COLO668 (cell line): ENCODE data around the gene TLN1.
A peak's percentile ranks its signal among the peaks of the same experiment; 100 is the strongest.

Experiments
- DNase-seq: peaks from one replicate; lab custom pipeline; 2025; ENCODE audit not compliant: unreplicated experiment; lab: John Stamatoyannopoulos, UW

Gene TLN1

GRCh38 chr9:35688558-35689541, 43.1 kb downstream of the TLN1 start:
- DNase-seq = no peak

GRCh38 chr9:35687972-35688557, 43.9 kb downstream of the TLN1 start:
- no peak for DNase-seq

- no peak for DNase-seq
Measured at GRCh38 chr9:35687306-35687705, 44.7 kb downstream of the TLN1 start.

GRCh38 chr9:35686222-35687203, 45.5 kb downstream of the TLN1 start:
- no peak for DNase-seq

GRCh38 chr9:35685506-35685905, 46.5 kb downstream of the TLN1 start:
- no peak for DNase-seq

GRCh38 chr9:35684921-35685320, 47.1 kb downstream of the TLN1 start:
- no peak for DNase-seq

- no peak for DNase-seq
Measured at GRCh38 chr9:35683323-35683722, 48.7 kb downstream of the TLN1 start.

GRCh38 chr9:35682520-35683315, 49.3 kb downstream of the TLN1 start:
- DNase-seq = no peak

- DNase-seq = no peak
Measured at GRCh38 chr9:35682051-35682450, 49.9 kb downstream of the TLN1 start.

- no peak for DNase-seq
Measured at GRCh38 chr9:35681341-35682002, 50.5 kb downstream of the TLN1 start.

- DNase-seq = no peak
Measured at GRCh38 chr9:35680331-35681105, 51.5 kb downstream of the TLN1 start.

GRCh38 chr9:35679766-35680330, 52.1 kb downstream of the TLN1 start:
- no peak for DNase-seq

GRCh38 chr9:35679091-35679490, 52.9 kb downstream of the TLN1 start:
- no peak for DNase-seq

- DNase-seq = no peak
Measured at GRCh38 chr9:35675732-35676392, 56.1 kb downstream of the TLN1 start.

- DNase-seq = no peak
Measured at GRCh38 chr9:35675204-35675603, 56.8 kb downstream of the TLN1 start.

- DNase-seq = no peak
Measured at GRCh38 chr9:35674025-35674361, 58.0 kb downstream of the TLN1 start.

GRCh38 chr9:35673132-35674024, 58.6 kb downstream of the TLN1 start, which contains the start of gene CA9:
TSS of gene CA9 (plus strand) at chr9:35673928. CDS start at chr9:35673960, 32 bp downstream.
- peak; percentile 67 for DNase-seq
